22Rv1 (cell line): ENCODE measurements around the gene LMBR1.

Source experiments
- CTCF ChIP-seq: fragments of 450-650 bp; IDR thresholded peaks from 2 replicates; pipeline ENCODE4 v1.5.1; 2017; ENCODE audit warnings: mild to moderate bottlenecking
- ZFX ChIP-seq: fragments of 450-650 bp; IDR thresholded peaks from 2 replicates; pipeline ENCODE4 v1.6.1; 2017; ENCODE audit warnings: antibody characterized with exemption, borderline replicate concordance

GRCh38 chr7:156811706-156812105 lies 81.3 kb downstream of the LMBR1 start:
- no peak for TF ChIP-seq CTCF
- no peak for TF ChIP-seq ZFX
